Neuron (in vitro differentiated cells): ENCODE data around the gene ENPEP.
"Not testable (repeated sequence)": the region's sequence is repeated elsewhere in the genome, so short reads cannot be mapped to it uniquely, and the experiment has no call there.

Source experiments
- H2AFZ ChIP-seq: one replicate; pipeline ENCODE4 v1.6.1; 2013; ENCODE audit warnings: low read depth, mild to moderate bottlenecking, inconsistent platforms, low read length, moderate library complexity
- H3K27me3 ChIP-seq: one replicate; pipeline ENCODE4 v1.6.1; 2013; ENCODE audit warnings: low read length; ENCODE audit not compliant: insufficient read depth
- H3K36me3 ChIP-seq: one replicate; pipeline ENCODE4 v1.6.1; 2013; ENCODE audit warnings: low read length; ENCODE audit not compliant: insufficient read depth
- H3K4me1 ChIP-seq: one replicate; pipeline ENCODE4 v1.6.1; 2013; ENCODE audit warnings: low read length; ENCODE audit not compliant: insufficient read depth
- H3K4me3 ChIP-seq: 2 replicates; pipeline ENCODE4 v1.5.1; 2013; ENCODE audit warnings: mild to moderate bottlenecking, low read length, moderate library complexity
- H3K9me3 ChIP-seq: one replicate; pipeline ENCODE4 v1.6.1; 2013; ENCODE audit warnings: low read length

Gene ENPEP

GRCh38 chr4:110475881-110476818 is at the start of gene ENPEP:
TSS of gene ENPEP (plus strand) at chr4:110476155. CDS start at chr4:110476415, 260 bp downstream.
- H3K4me3 ChIP-seq = no peak within 1 kb of the TSS
- H2AFZ ChIP-seq = no peak within 1 kb of the TSS
- no peaks in the 10 kb centered on the region for H3K4me1 ChIP-seq
- no peaks in the 10 kb centered on the region for H3K9me3 ChIP-seq
- no peaks in the 10 kb centered on the region for H3K36me3 ChIP-seq
- H3K27me3 ChIP-seq = no peaks in the 10 kb centered on the region

GRCh38 chr4:110431805-110432204 is 44.1 kb upstream of the ENPEP start:
- not testable (repeated sequence) for H3K27me3 ChIP-seq, H3K4me3 ChIP-seq, H3K4me1 ChIP-seq, H3K36me3 ChIP-seq, H3K9me3 ChIP-seq, H2AFZ ChIP-seq

DNA sequence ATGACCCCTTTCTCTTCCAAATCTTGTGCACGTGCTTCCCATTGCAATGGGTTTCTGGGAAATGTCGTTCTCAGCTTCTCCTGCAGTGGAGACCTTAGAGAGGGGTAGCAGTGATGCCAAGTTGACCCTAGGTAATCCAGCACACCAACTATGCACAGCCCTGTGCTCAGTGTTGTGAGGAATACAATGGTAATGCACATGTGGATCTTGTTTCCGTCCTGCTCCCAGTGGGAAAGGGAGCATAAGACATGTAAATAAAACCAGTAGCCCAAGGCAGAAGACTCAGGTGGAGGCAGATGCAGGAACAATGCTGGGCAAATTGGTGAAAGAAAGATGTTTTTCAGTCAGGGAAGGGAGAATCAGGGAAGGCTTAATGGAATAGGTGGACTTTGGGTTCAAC is 38.7 kb upstream of the ENPEP start:
- not testable (repeated sequence) for H3K9me3 ChIP-seq, H3K36me3 ChIP-seq, H2AFZ ChIP-seq, H3K4me1 ChIP-seq, H3K27me3 ChIP-seq, H3K4me3 ChIP-seq

DNA sequence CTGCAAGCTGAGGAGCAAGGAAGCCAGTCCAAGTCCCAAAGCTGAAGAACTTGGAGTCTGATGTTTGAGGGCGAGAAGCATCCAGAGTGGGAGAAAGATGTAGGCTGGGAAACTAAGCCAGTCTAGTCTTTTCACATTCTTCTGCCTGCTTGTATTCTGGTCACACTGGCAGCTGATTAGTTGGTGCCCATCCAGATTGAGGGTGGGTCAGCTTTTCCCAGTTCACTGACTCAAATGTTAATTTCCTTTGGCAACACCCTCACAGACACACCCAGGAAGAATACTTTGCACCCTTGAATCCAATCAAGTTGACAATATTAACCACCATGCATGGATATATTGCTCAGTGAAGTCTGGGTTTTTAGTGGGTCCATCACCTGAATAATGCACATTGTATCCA is 36.7 kb upstream of the ENPEP start:
- not testable (repeated sequence) for H2AFZ ChIP-seq, H3K27me3 ChIP-seq, H3K36me3 ChIP-seq, H3K9me3 ChIP-seq, H3K4me1 ChIP-seq, H3K4me3 ChIP-seq

DNA sequence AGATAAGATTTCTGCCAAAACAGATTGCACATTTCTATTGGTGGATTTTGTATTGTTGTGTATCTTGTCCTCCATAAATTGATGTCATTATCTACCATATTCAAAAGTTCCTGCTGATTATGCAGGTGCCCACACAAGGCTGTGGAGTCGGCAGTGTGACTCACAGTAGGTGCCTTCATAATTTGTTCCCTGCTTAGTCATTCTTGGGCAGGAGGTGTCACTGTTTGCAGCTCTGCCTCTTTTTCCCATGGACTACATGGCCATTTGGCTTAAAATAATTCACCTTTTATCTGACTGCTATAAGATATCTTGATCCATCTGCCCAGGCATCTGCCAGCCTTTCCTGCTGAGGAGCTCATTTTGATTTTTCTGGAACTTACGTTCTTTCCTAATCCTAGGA is 33.6 kb upstream of the ENPEP start:
- Histone ChIP-seq H3K9me3 (no peaks in the 10 kb centered on the region), H3K36me3 (no peaks in the 10 kb centered on the region), H3K27me3 (no peaks in the 10 kb centered on the region), H2AFZ (no peak overlapping the region), H3K4me3 (no peak overlapping the region), H3K4me1 (no peaks in the 10 kb centered on the region)

DNA sequence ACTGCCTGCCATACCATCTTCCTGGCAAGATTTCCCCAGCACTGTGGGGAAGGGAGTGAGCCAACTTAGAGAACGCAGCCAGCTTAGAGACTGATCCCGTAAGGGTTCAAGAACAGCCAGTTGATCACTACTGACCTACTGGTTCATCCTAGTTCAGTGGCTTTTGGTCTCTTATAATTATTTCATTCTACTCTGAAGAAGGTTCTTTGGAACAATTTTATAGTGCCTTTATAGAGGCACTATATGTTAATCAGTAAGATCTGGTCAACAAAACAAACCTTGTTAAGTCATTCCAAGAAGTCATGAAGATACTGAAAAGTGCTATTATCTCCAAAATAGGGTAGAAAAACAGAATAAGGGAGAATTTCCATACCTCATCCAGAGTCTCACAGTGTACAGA is 33.2 kb upstream of the ENPEP start:
- Histone ChIP-seq H2AFZ (no peak overlapping the region), H3K36me3 (no peaks in the 10 kb centered on the region), H3K9me3 (no peaks in the 10 kb centered on the region), H3K27me3 (no peaks in the 10 kb centered on the region), H3K4me3 (no peak overlapping the region), H3K4me1 (no peaks in the 10 kb centered on the region)

- H3K36me3 ChIP-seq = no peaks in the 10 kb centered on the region
- no peaks in the 10 kb centered on the region for H3K9me3 ChIP-seq
- H2AFZ ChIP-seq = no peak overlapping the region
- H3K4me1 ChIP-seq = no peaks in the 10 kb centered on the region
- H3K27me3 ChIP-seq = peaks cover 2% of the 10 kb centered on the region
- no peak overlapping the region for H3K4me3 ChIP-seq
Observed at GRCh38 chr4:110449947-110450346, 26.0 kb upstream of the ENPEP start.

DNA sequence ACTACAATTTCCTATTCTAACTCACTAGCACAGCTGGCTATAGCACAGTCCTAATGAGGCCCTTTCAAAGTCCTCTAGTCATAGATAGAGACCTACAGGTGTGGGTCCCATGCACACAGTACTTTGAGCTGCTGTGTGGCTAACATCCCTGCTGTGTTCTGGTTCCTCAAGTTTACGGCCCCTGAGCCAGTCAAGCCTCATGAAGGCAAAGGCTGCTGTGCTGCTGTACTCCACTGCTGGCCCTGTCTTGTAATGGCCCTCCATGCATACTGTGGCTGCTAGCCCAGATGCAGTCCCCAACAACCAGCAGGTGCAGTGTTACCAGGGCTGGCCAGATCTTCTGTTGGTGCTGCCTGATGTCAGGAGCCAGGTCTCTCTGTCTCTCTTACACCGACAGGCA is 23.4 kb upstream of the ENPEP start:
- Histone ChIP-seq H3K36me3 (no peaks in the 10 kb centered on the region), H3K4me3 (no peak overlapping the region), H2AFZ (no peak overlapping the region), H3K27me3 (peaks cover 2% of the 10 kb centered on the region), H3K4me1 (no peaks in the 10 kb centered on the region), H3K9me3 (no peaks in the 10 kb centered on the region)

DNA sequence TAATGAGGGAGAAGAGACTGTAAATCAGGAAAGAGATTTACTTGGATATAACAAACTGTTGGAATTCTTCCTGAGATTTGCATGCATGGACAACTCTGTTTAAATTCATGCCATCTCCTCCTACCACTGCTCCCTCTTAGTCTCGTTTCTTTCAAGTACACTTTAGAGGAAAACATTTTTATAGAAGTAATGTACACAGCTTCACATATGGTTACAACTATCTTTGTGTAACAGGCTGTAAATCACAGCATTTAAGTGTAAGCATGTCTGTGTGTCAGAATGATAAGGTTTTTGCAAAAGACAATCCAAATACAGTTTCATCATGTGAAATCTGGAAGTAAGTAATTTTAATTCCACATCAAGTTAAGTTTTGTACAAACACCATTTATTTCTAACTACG is 21.5 kb upstream of the ENPEP start:
- no peak overlapping the region for H2AFZ ChIP-seq
- no peak overlapping the region for H3K4me3 ChIP-seq
- H3K9me3 ChIP-seq = no peaks in the 10 kb centered on the region
- H3K36me3 ChIP-seq = no peaks in the 10 kb centered on the region
- no peaks in the 10 kb centered on the region for H3K4me1 ChIP-seq
- peaks cover 2% of the 10 kb centered on the region for H3K27me3 ChIP-seq

DNA sequence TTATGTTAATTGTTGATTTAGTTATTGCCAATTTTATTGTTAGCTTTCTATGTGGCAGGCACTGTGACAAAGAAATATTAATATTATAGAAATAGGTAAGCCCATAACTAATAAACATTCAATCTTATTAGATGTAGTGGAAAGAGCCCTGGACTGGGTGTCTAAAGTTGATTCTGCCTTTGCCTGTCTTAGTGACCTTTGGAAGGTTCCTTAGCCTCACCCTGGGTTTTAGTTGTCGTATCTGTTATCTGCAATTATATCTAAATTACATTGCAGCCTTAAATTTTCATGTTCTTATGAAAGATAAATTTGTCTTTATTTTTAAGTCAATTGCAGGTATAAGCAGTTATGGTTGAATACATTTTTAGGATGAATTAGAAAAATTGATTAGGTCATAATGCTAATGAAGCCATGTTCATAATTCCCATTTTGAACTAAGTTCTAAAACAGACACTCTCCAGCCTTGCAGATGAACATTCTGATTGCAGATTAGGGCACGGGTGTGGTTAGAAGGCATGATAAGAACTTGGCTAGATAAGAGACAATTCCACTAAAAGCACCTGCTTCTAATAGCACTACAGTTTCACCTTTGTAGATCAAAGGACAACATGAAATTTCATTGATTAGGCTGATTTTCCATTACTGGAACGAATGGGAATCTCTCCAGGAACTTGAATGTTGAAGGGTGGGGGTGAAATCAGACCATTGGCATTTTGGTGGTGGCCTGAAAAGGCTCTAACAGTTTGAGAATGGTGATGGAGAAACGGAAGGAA is 17.3 kb upstream of the ENPEP start:
- no peaks in the 10 kb centered on the region for H3K36me3 ChIP-seq
- H3K9me3 ChIP-seq = no peaks in the 10 kb centered on the region
- H3K27me3 ChIP-seq = no peaks in the 10 kb centered on the region
- H2AFZ ChIP-seq = no peak overlapping the region
- H3K4me3 ChIP-seq = no peak overlapping the region
- H3K4me1 ChIP-seq = no peaks in the 10 kb centered on the region

- Histone ChIP-seq H3K9me3 (no peaks in the 10 kb centered on the region), H3K4me3 (no peak overlapping the region), H2AFZ (no peak overlapping the region), H3K27me3 (no peaks in the 10 kb centered on the region), H3K4me1 (no peaks in the 10 kb centered on the region), H3K36me3 (no peaks in the 10 kb centered on the region)
Observed at GRCh38 chr4:110460074-110460746, 15.7 kb upstream of the ENPEP start.

- Histone ChIP-seq H3K4me3 (no peak overlapping the region), H2AFZ (no peak overlapping the region), H3K27me3 (no peaks in the 10 kb centered on the region)
Observed at GRCh38 chr4:110467400-110467799, 8.6 kb upstream of the ENPEP start.

More at GRCh38 chr4:110467400-110467799, 8.6 kb upstream of the ENPEP start:
- H3K9me3 ChIP-seq = peaks cover 2% of the 10 kb centered on the region
- no peaks in the 10 kb centered on the region for H3K4me1 ChIP-seq
- no peaks in the 10 kb centered on the region for H3K36me3 ChIP-seq
